Stimulated activated CD8-positive, alpha-beta memory T cell treated with anti-CD3 and anti-CD28 coated beads, Interleukin-15, amount 100 ng/mL, for 48 hours (primary cell): ENCODE measurements around the gene GRK7.

ENCODE experiments used
- DNase-seq, 2 donors: peaks; one replicate each; pipeline ENCODE4 v3.0.0-alpha.2; 2020; ENCODE audit warnings: low read depth in 2 of 2

The GRK7 gene

GRCh38 chr3:141763088-141763750 is at the start of gene GRK7:
Gene GRK7, plus strand, starts transcription at chr3:141763408. Its CDS starts 14,877 bp downstream, at chr3:141778285.
- DNase-seq = no peak

- no peak for DNase-seq
Measured at GRCh38 chr3:141714671-141715070, 48.5 kb upstream of the GRK7 start.

- DNase-seq = no peak
Measured at GRCh38 chr3:141722081-141722480, 41.1 kb upstream of the GRK7 start.

GRCh38 chr3:141722648-141723047 is 40.6 kb upstream of the GRK7 start:
- DNase-seq = no peak

GRCh38 chr3:141723255-141723654 is 40.0 kb upstream of the GRK7 start:
- no peak for DNase-seq

GRCh38 chr3:141724186-141724585 is 39.0 kb upstream of the GRK7 start:
- no peak for DNase-seq

- DNase-seq = no peak
Measured at GRCh38 chr3:141725036-141725435, 38.2 kb upstream of the GRK7 start.

- no peak for DNase-seq
Measured at GRCh38 chr3:141726483-141726882, 36.7 kb upstream of the GRK7 start.

GRCh38 chr3:141728355-141728892 is 34.8 kb upstream of the GRK7 start:
- no peak for DNase-seq

- DNase-seq = no peak
Measured at GRCh38 chr3:141729240-141729639, 34.0 kb upstream of the GRK7 start.

GRCh38 chr3:141735176-141735575 is 28.0 kb upstream of the GRK7 start:
- no peak for DNase-seq

GRCh38 chr3:141735770-141736465 is 27.3 kb upstream of the GRK7 start:
- no peak for DNase-seq

- DNase-seq = no peak
Measured at GRCh38 chr3:141737093-141737492, 26.1 kb upstream of the GRK7 start.

- DNase-seq = no peak
Measured at GRCh38 chr3:141737678-141738021, 25.6 kb upstream of the GRK7 start.

GRCh38 chr3:141738022-141738890 is 25.0 kb upstream of the GRK7 start, which contains the start of gene RNF7:
Gene RNF7, plus strand, starts transcription at chr3:141738298. Its CDS starts 44 bp downstream, at chr3:141738342.
- peak; percentile 95 to 96 for DNase-seq

GRCh38 chr3:141738891-141739363 is 24.3 kb upstream of the GRK7 start:
- DNase-seq = no peak

- no peak for DNase-seq
Measured at GRCh38 chr3:141739731-141740130, 23.5 kb upstream of the GRK7 start.

GRCh38 chr3:141740349-141740748 is 22.9 kb upstream of the GRK7 start:
- DNase-seq = no peak

GRCh38 chr3:141743305-141743704 is 19.9 kb upstream of the GRK7 start:
- no peak for DNase-seq

GRCh38 chr3:141746962-141747361 is 16.2 kb upstream of the GRK7 start:
- DNase-seq = no peak

- DNase-seq = no peak
Measured at GRCh38 chr3:141753399-141753798, 9.8 kb upstream of the GRK7 start.

- DNase-seq = no peak
Measured at GRCh38 chr3:141754032-141754431, 9.2 kb upstream of the GRK7 start.
